Measurements from ENCODE around the gene IFITM10. TPM values are rescaled to one million over a fixed set of nuclear protein-coding genes. Genes with fewer than 3 reads are reported as not detected.
A peak's percentile ranks its signal among the peaks of the same experiment; 100 is the strongest.
"Not testable (repeated sequence)": the region's sequence is repeated elsewhere in the genome, so short reads cannot be mapped to it uniquely, and the experiment has no call there.

Gene IFITM10
- total RNA-seq, 1 donor from 2014 or later, result 0.31 TPM

- no peak for DNase-seq
These were observed 27.3 kb upstream of the IFITM10 start for GRCh38 chr11:1777737-1778136.

DNA sequence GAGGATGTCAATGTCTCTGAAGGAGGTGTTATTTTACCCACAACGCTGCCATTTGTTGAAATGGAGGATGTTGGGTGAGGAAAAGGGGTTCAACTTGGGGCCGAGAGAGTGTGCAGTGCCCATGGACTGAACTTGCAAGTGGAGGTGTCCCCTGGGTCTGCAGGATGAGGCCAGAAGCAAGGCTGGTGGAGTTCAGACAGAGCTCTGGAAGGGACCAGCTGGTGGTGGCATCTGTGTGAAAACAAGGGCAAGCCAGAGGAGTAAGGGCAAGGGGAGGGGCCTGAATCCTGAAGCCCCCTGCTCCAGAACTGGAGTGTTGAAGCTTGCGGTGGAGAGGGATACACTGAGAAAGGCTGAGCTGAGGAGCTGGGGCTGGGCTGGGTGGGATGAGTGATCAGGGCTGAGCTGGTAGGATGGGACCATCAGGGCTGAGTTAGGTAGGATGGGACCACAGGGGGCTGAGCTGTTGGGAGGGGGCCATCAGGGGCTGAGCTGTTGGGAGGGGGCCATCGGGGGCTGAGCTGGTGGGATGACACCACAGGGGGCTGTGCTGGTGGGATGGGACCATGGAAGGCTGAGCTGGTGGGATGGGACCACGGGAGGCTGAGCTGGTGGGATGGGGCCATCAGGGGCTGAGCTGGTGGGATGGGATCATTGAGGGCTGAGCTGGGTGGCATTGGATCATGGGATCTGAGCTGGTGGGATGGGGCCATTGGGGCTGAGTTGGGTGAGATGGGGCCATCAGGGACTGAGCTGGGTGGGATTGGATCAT, 26.7 kb upstream of the IFITM10 start:
- DNase-seq, result no peak

DNA sequence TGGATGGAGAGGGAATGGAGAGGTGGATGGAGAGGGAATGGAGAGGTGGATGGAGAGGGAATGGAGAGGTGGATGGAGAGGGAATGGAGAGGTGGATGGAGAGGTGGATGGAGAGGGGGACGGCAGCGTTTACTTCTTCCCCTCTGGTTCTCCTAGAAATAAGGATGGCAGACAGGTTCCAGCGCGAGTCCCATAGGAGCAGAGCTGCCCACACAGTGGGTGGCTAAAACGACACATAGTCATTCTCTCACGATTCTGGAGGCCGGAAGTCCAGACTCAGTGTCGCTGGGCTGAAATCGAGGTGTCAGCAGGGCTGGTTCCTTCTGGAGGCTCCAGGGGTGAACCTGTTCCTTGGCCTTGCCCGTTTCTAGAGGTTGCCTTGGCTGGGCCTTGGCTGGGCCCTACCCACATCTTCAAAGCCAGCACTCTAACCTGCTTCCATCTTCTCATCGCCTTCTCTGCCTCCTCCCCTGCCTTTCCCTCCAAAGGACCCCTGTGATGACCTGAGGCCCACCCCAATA, 26.0 kb upstream of the IFITM10 start:
- no peak for DNase-seq

- no peak for DNase-seq
These were observed 24.5 kb upstream of the IFITM10 start for GRCh38 chr11:1774886-1775285.

GRCh38 chr11:1773994-1774550, 23.7 kb upstream of the IFITM10 start:
- no peak for DNase-seq

DNA sequence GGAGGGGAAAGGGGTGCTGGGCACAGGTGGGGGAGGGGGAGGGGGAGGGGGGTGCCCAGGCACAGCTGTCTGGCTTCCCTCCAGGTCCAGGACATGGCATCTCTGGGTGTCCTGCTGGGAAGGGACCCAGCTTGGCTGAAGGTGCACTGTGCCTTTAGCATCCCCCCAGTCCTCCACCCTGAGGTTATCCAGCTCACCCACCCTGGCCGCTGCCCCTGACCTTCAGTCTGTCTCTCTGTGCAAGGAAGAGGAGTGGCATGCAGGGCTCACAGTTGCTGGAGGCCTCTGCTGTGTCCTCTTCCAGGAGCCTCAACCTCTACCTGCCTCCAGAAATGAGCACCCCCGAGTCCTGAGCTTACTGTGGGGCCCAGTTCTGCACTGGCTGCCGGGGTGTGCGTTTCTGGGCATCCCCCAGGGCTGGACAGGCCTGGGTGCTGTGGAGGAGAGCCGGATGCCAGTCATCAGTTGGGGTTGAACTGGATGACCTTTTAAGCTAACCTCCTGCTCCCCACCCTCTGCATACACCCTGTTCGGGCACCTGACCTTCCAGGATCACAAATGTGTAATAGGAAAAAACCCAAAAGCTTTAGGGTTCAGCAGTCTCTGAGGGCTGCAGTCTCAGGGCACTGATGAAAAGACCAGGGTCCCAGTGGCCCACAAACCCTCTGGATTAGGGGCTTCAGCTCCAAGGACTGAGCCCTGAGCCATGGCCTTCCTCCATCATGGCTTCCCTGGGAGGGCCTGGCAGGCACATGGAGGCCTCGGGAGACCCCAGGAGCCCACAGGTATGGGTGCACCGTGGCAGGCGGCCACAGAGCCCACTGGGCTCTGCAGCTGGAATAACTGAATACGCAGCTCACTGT, 23.0 kb upstream of the IFITM10 start:
- DNase-seq, result no peak

GRCh38 chr11:1772270-1773130, 22.1 kb upstream of the IFITM10 start:
- DNase-seq, result peak; percentile 59

DNA sequence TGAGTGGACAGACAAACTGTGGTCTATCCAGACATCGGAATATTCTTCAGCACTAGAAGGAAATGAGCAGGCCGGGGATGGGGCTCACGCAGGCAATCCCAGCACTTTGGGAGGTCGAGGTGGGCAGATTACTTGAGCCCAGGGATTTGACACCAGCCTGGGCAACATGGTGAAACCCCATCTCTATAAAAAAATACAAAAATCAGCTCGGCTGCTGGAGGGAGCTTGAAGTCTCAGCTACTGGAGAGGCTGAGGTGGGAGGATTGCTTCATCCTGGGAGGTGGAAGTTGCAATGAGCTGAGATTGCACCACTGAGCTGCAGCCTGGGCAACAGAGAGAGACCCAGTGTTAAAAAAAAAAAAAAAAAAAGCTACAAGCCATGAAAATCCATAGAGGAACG, 21.3 kb upstream of the IFITM10 start:
- DNase-seq, result no peak

GRCh38 chr11:1771273-1771672, 20.9 kb upstream of the IFITM10 start:
- DNase-seq, result no peak

- no peak for DNase-seq
These were observed 20.1 kb upstream of the IFITM10 start for GRCh38 chr11:1770528-1770927.

GRCh38 chr11:1770061-1770460, 19.7 kb upstream of the IFITM10 start:
- no peak for DNase-seq

DNA sequence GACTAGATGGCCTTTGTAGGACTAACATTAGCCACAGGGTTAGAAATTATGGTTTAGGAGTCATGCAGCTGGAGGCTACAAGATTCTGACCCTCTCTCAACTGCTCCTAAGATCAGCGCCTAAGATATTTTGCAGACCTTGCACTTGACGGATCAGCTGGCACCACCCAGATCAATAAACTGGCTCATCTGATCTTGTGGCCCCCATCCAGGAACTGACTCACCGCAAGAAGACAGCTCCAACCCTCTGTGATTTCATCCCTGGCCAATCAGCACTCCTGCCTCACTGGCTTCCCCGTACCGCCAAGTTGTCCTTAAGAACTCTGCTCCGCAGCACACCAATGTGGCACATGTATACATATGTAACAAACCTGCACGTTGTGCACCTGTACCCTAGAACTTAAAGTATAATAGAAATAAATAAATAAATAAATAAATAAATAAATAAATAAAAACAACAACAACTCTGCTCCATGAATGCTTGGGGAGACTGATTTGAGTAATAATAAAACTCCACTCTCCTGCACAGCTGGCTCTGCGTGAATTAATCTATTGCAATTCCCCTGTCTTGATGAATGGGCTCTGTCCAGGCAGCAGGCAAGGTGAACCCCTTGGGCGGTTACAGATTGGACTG, 19.0 kb upstream of the IFITM10 start:
- not testable (repeated sequence) for DNase-seq

GRCh38 chr11:1768141-1768469, 17.7 kb upstream of the IFITM10 start:
- DNase-seq, result no peak

- DNase-seq, result no peak
These were observed 17.2 kb upstream of the IFITM10 start for GRCh38 chr11:1767399-1768140.

GRCh38 chr11:1766719-1767398, 16.5 kb upstream of the IFITM10 start:
- no peak for DNase-seq

- DNase-seq, result no peak
These were observed 15.7 kb upstream of the IFITM10 start for GRCh38 chr11:1765871-1766718.

DNA sequence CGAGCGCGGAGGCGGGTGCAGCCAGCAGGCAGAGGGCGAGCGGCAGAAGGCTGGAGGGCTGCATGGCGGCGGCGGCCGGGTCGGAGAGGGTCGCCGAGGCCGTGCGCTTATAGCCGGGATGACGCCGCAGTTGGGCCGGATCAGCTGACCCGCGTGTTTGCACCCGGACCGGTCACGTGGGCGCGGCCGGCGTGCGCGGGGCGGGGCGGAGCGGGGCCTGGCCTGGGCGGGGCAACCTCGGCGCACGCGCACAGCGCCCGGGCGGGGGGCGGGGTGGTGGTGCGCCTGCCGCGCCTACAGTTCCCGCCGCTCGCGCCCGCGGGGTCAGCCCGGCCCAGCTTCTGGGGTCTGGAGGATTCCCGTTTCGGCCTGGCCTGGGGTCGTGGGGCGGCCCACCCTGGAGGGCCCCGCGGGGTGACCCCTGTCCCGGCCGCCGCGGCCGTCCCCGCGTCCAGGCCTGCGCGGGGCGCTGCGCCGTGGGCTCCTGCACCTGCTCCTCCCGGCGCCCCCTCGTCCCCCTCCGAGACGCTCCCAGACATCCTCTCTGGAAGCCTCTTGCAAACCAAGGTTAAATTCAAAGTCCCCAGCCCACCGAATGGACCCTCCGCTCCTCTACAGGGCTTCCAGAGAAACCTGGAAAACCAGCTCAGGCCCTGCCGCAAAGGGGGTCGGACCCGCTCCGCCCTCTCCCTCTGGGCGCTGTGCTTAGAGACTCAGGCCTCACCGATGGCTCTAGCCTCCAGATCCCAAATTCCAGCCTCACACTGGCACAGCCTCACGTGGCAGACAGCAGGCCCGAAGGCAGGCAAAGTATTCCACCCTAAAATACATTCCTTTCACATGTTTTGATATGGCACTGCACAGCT, 13.6 kb upstream of the IFITM10 start, which contains the start of gene CTSD:
Gene CTSD, minus strand, starts transcription at position 132 of the 866 bp plus-strand sequence. Its CDS starts 68 bp downstream, at position 64.
- DNase-seq, result peak; percentile 86

GRCh38 chr11:1763336-1763795, 13.0 kb upstream of the IFITM10 start:
- DNase-seq, result no peak
